H9 (cell line): ENCODE results near the gene CPLX4. TPM values are rescaled to one million over a fixed set of nuclear protein-coding genes. Genes with fewer than 3 reads are reported as not detected.

Experiments used
- DNase-seq: peaks from one replicate; pipeline ENCODE4 v3.0.0-alpha.2; 2017
- H2AFZ ChIP-seq: one replicate; pipeline ENCODE4 v1.6.1; 2013; ENCODE audit warnings: mild to moderate bottlenecking, low read length, control low read depth, moderate library complexity
- H2AK5ac ChIP-seq: 2 replicates; pipeline ENCODE4 v1.6.1; 2013; ENCODE audit warnings: low read length, control low read depth, mixed read lengths; ENCODE audit not compliant: insufficient read length
- H2BK120ac ChIP-seq: one replicate; pipeline ENCODE4 v1.6.1; 2013; ENCODE audit warnings: low read depth, mild to moderate bottlenecking, low read length, control low read depth, inconsistent platforms; ENCODE audit not compliant: poor library complexity, severe bottlenecking
- H2BK12ac ChIP-seq: 2 replicates; pipeline ENCODE4 v1.6.1; 2013; ENCODE audit warnings: low read length, control low read depth, mixed read lengths, low read depth; ENCODE audit not compliant: insufficient read length
- H2BK15ac ChIP-seq: 2 replicates; pipeline ENCODE4 v1.6.1; 2013; ENCODE audit warnings: low read depth, low read length, control low read depth
- H2BK20ac ChIP-seq: one replicate; pipeline ENCODE4 v1.6.1; 2013; ENCODE audit warnings: low read depth, mild to moderate bottlenecking, low read length, control low read depth, inconsistent platforms; ENCODE audit not compliant: poor library complexity, severe bottlenecking
- H2BK5ac ChIP-seq: 2 replicates; pipeline ENCODE4 v1.6.1; 2013; ENCODE audit warnings: low read length, control low read depth, mixed read lengths; ENCODE audit not compliant: insufficient read length
- H3K14ac ChIP-seq: 2 replicates; pipeline ENCODE4 v1.6.1; 2013; ENCODE audit warnings: low read length, control low read depth; ENCODE audit not compliant: insufficient read depth
- H3K18ac ChIP-seq: 2 replicates; pipeline ENCODE4 v1.6.1; 2013; ENCODE audit warnings: low read depth, mild to moderate bottlenecking, mixed read lengths, low read length, control low read depth; ENCODE audit not compliant: insufficient read length
- H3K23ac ChIP-seq: 2 replicates; pipeline ENCODE4 v1.6.1; 2013; ENCODE audit warnings: low read length, control low read depth, mixed read lengths, low read depth; ENCODE audit not compliant: insufficient read length
- H3K23me2 ChIP-seq: 2 replicates; pipeline ENCODE4 v1.6.1; 2013; ENCODE audit warnings: low read depth, mild to moderate bottlenecking, mixed read lengths, low read length, control low read depth; ENCODE audit not compliant: insufficient read length, poor library complexity, severe bottlenecking
- H3K27ac ChIP-seq: 2 replicates; pipeline ENCODE4 v1.5.1; 2013; ENCODE audit warnings: low read length, control low read depth, mixed read lengths, low read depth; ENCODE audit not compliant: insufficient read length
- H3K27me3 ChIP-seq: 2 replicates; pipeline ENCODE4 v1.6.1; 2013; ENCODE audit warnings: low read length, control low read depth, inconsistent platforms; ENCODE audit not compliant: insufficient read depth
- H3K4ac ChIP-seq: 2 replicates; pipeline ENCODE4 v1.6.1; 2013; ENCODE audit warnings: low read depth, mild to moderate bottlenecking, control low read depth, inconsistent platforms, low read length, moderate library complexity
- H3K4me1 ChIP-seq: 2 replicates; pipeline ENCODE4 v1.6.1; 2013; ENCODE audit warnings: low read length, control low read depth, inconsistent platforms; ENCODE audit not compliant: insufficient read depth
- H3K4me2 ChIP-seq: 2 replicates; pipeline ENCODE4 v1.6.1; 2013; ENCODE audit warnings: low read length, control low read depth, mixed read lengths; ENCODE audit not compliant: insufficient read length, insufficient read depth
- H3K56ac ChIP-seq: 2 replicates; pipeline ENCODE4 v1.6.1; 2013; ENCODE audit warnings: low read depth, mild to moderate bottlenecking, mixed read lengths, low read length, control low read depth; ENCODE audit not compliant: insufficient read length
- H3K79me1 ChIP-seq: 2 replicates; pipeline ENCODE4 v1.6.1; 2013; ENCODE audit warnings: low read depth, mild to moderate bottlenecking, moderate library complexity, low read length, control low read depth, inconsistent platforms; ENCODE audit not compliant: insufficient read depth, poor library complexity, severe bottlenecking
- H3K79me2 ChIP-seq: 2 replicates; pipeline ENCODE4 v1.6.1; 2013; ENCODE audit warnings: low read length, control low read depth, inconsistent platforms; ENCODE audit not compliant: insufficient read depth
- H3K9ac ChIP-seq: 2 replicates; pipeline ENCODE4 v1.6.1; 2013; ENCODE audit warnings: low read length, control low read depth, mixed read lengths; ENCODE audit not compliant: insufficient read length; ENCODE audit errors: extremely low read depth
- H3K9me3 ChIP-seq: one replicate; pipeline ENCODE4 v1.6.1; 2013; ENCODE audit warnings: low read depth, low read length, inconsistent platforms; ENCODE audit not compliant: control insufficient read depth
- H3T11ph ChIP-seq: one replicate; pipeline ENCODE4 v1.6.1; 2013; ENCODE audit warnings: mild to moderate bottlenecking, low read length, control low read depth, inconsistent platforms
- H4K20me1 ChIP-seq: one replicate; pipeline ENCODE4 v1.6.1; 2013; ENCODE audit not compliant: control insufficient read depth, insufficient read length, insufficient read depth
- H4K5ac ChIP-seq: 2 replicates; pipeline ENCODE4 v1.6.1; 2013; ENCODE audit warnings: low read depth, mild to moderate bottlenecking, mixed read lengths, low read length, control low read depth; ENCODE audit not compliant: insufficient read length
- H4K8ac ChIP-seq: replicated peaks from 2 replicates; pipeline ENCODE4 v1.6.1; 2013; ENCODE audit warnings: low read length, control low read depth, mixed read lengths, low read depth; ENCODE audit not compliant: insufficient read length
- H4K91ac ChIP-seq: 2 replicates; pipeline ENCODE4 v1.6.1; 2013; ENCODE audit warnings: low read depth, mild to moderate bottlenecking, moderate library complexity, mixed read lengths, low read length, control low read depth; ENCODE audit not compliant: insufficient read length
- H3K27ac Mint-ChIP-seq, 3 experiments: 2 replicates in 2 of 3; 3 replicates in 1 of 3; pipeline ENCODE4 v1.8.0; 2020 to 2021; ENCODE audit warnings: mixed read lengths in 3 of 3, mild to moderate bottlenecking in 1 of 3, moderate library complexity in 1 of 3
- H3K27me3 Mint-ChIP-seq: 2 replicates; pipeline ENCODE4 v1.8.0; 2021; ENCODE audit warnings: low read depth, mild to moderate bottlenecking, moderate library complexity, mixed read lengths
- H3K36me3 Mint-ChIP-seq, 3 experiments: 2 replicates in 2 of 3; 3 replicates in 1 of 3; pipeline ENCODE4 v1.8.0; 2020 to 2021; ENCODE audit warnings: low read depth in 3 of 3, mixed read lengths in 3 of 3; ENCODE audit not compliant: insufficient read depth in 1 of 3
- H3K4me1 Mint-ChIP-seq, 2 experiments: 2 replicates each; pipeline ENCODE4 v1.8.0; 2020; ENCODE audit warnings: mixed read lengths in 2 of 2
- H3K4me3 Mint-ChIP-seq, 2 experiments: 2 replicates in 1 of 2; 3 replicates in 1 of 2; pipeline ENCODE4 v1.8.0; 2020 to 2021; ENCODE audit warnings: mild to moderate bottlenecking in 2 of 2, mixed read lengths in 2 of 2, moderate library complexity in 1 of 2
- H3K9me3 Mint-ChIP-seq, 2 experiments: 2 replicates in 1 of 2; 3 replicates in 1 of 2; pipeline ENCODE4 v1.8.0; 2020; ENCODE audit warnings: mild to moderate bottlenecking in 2 of 2, mixed read lengths in 2 of 2, moderate library complexity in 1 of 2
- WGBS: extraction: QIAGEN DNeasy Blood & Tissue Kit; methylation state at CpG from one replicate; pipeline ENCODE4 v1.1.7; 2013; ENCODE audit warnings: missing lambda C conversion rate, low lambda C conversion rate, mixed read lengths; ENCODE audit not compliant: insufficient read length; ENCODE audit errors: extremely low coverage; 5-methylcytosine and 5-hydroxymethylcytosine counted together
- total RNA-seq: library from RNA; stranded (reverse); gene quantifications from 2 replicates; pipeline ENCODE4 v1.2.1, GENCODE V29; 2021
- TF ChIP-seq, protein P1 (sequence below): fragments of 200-600 bp; sonication (generic); conservative IDR thresholded peaks from 3 replicates; pipeline ENCODE4 v1.8.0; 2021; ENCODE audit warnings: antibody characterized with exemption, mild to moderate bottlenecking

The CPLX4 gene
- total RNA-seq, 1 experiment from 2014 or later = not detected

DNA sequence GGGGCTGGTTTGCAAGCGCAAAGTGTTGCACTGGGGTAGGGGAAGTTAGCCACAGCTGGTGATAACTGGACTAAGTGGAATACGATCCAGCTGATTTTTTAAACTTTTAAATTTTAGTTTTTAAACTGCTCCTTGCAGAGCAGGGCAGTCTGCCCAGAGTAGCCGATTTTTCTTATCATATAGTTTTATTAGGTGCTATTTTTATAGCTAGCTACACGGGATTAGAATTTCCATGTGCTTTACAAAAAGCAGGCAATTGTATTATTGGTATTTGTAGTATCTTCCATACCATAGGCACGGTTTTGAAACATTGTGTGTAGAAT lies 9.6 kb downstream of the CPLX4 start:
- Histone ChIP-seq H2BK12ac (no peak overlapping the region), H4K8ac (no peak overlapping the region), H3K79me2 (no peaks in the 10 kb centered on the region), H3K9ac (no peak overlapping the region), H2BK120ac (no peak overlapping the region), H3K18ac (no peak overlapping the region), H2BK15ac (no peak overlapping the region), H3K4me1 (no peaks in the 10 kb centered on the region), H3K27ac (no peak overlapping the region), H3K4me2 (peak overlapping the region; percentile 38), H3K79me1 (no peaks in the 10 kb centered on the region), H3K14ac (no peak overlapping the region), H3K23ac (no peak overlapping the region), H3K27me3 (no peaks in the 10 kb centered on the region), H3K56ac (no peak overlapping the region), H2AK5ac (no peak overlapping the region), H2BK5ac (no peak overlapping the region), H3K9me3 (no peaks in the 10 kb centered on the region), H3K23me2 (no peaks in the 10 kb centered on the region), H4K20me1 (no peaks in the 10 kb centered on the region), H4K5ac (no peak overlapping the region), H2AFZ (no peak overlapping the region), H3T11ph (no peak overlapping the region), H2BK20ac (no peak overlapping the region), H4K91ac (no peak overlapping the region), H3K4ac (no peak overlapping the region)
- Mint-ChIP-seq H3K27ac (no peak overlapping the region), H3K36me3 (no peaks in the 10 kb centered on the region), H3K4me1 (peaks cover 0 to 1% of the 10 kb centered on the region in 2 experiments; a peak in 1 of 4 replicates), H3K27me3 (peaks cover 68% of the 10 kb centered on the region), H3K4me3 (peak overlapping the region; percentile 31 to 56; a peak in 3 of 5 replicates), H3K9me3 (no peaks in the 10 kb centered on the region)
- WGBS = no CpG with 5 or more reads among the region's 5 CpGs
- no peak for DNase-seq
- TF ChIP-seq, protein P1, sequence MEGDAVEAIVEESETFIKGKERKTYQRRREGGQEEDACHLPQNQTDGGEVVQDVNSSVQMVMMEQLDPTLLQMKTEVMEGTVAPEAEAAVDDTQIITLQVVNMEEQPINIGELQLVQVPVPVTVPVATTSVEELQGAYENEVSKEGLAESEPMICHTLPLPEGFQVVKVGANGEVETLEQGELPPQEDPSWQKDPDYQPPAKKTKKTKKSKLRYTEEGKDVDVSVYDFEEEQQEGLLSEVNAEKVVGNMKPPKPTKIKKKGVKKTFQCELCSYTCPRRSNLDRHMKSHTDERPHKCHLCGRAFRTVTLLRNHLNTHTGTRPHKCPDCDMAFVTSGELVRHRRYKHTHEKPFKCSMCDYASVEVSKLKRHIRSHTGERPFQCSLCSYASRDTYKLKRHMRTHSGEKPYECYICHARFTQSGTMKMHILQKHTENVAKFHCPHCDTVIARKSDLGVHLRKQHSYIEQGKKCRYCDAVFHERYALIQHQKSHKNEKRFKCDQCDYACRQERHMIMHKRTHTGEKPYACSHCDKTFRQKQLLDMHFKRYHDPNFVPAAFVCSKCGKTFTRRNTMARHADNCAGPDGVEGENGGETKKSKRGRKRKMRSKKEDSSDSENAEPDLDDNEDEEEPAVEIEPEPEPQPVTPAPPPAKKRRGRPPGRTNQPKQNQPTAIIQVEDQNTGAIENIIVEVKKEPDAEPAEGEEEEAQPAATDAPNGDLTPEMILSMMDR = no peak
